Measurements from ENCODE around the gene MRPS30. TPM values are rescaled to one million over a fixed set of nuclear protein-coding genes. Genes with fewer than 3 reads are reported as not detected.
"Not testable (repeated sequence)": the region's sequence is repeated elsewhere in the genome, so short reads cannot be mapped to it uniquely, and the experiment has no call there.

Gene MRPS30
- total and polyA plus RNA-seq, 2 of the 4 experiments (the other 2 are of a cell fraction), result 18.3 to 51.4 TPM

DNA sequence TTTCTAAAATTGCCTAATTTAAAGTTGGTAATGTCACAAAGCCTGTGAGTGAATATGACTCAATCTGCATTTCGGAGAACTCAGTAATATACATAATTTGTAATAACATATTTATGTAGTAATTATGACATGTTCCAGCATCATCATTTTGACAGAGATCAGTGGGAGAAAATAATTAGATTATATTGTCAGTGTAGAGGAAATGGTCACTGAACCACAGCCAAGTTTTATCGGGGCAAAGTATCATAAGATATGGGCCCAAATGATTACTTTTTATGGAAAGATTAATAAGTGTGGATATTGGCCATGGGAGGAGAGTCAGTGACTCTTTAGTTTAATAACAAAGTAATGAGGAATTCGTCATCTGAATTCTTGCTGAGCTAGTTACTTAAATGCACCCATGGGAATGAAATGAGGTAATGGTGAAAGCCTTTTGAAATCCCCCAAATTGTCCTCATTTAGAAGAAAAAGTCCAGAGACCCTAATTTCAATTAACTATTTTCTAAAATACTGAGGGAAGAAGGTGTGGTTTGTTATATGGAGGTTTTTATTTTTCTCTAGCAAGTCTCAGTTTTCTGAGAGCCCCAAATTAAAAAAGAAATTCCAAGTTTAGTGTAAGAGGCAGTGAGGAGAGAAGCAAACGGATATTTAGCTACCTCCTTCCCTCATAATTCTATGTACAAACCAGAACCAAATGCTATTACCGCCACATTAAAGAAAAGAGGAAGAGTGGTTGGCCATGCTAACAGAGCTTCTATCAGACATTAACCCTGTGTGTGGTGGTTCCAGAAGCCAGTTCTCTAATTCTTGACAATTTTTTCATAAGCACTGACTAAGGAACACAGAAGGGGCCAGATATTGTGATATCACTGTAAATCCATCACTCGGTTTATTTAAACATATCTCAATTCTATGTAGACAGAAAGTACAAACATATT lies 37.7 kb upstream of the MRPS30 start:
- Histone ChIP-seq H2AFZ (replicated peaks; ENCODE audit: low read length, poor library complexity) (no peak overlapping the region), H3K4ac (ENCODE audit: low read depth, low read length) (no peak overlapping the region), H3K4me3 (ENCODE audit: insufficient read depth, low read depth, low read length) (no peak overlapping the region), H3K18ac (ENCODE audit: low read depth, low read length) (no peak overlapping the region), H3K9me1 (ENCODE audit: insufficient read depth, low read length) (no peaks in the 10 kb centered on the region), H3K4me1 (ENCODE audit: control insufficient read depth, insufficient read depth, low read length) (no peaks in the 10 kb centered on the region), H3K4me2 (ENCODE audit: low read depth, low read length) (no peak overlapping the region), H2AK9ac (replicated peaks; ENCODE audit: low read depth, low read length, poor library complexity) (no peak overlapping the region), H2BK15ac (ENCODE audit: low read depth, low read length) (no peak overlapping the region), H4K20me1 (ENCODE audit: insufficient read depth, low read length) (no peaks in the 10 kb centered on the region), H4K8ac (ENCODE audit: low read depth in 2 of 2, low read length in 2 of 2) (no peak overlapping the region), H3K27me3 (ENCODE audit: control insufficient read depth, insufficient read depth, low read length) (no peaks in the 10 kb centered on the region), H3K9ac (ENCODE audit: low read depth, low read length) (no peak overlapping the region), H3K36me3 (ENCODE audit: control insufficient read depth, insufficient read depth, low read length) (no peaks in the 10 kb centered on the region), H3K9me3 (ENCODE audit: control insufficient read depth, insufficient read depth, low read length) (no peaks in the 10 kb centered on the region), H3K23ac (ENCODE audit: low read depth, low read length) (no peak overlapping the region), H3K79me1 (ENCODE audit: low read depth in 1 of 2, low read length in 2 of 2) (no peaks in the 10 kb centered on the region), H3K56ac (ENCODE audit: extremely low read depth, insufficient read depth, low read length) (no peak overlapping the region), H2BK120ac (ENCODE audit: low read depth, low read length) (no peak overlapping the region), H2AK5ac (ENCODE audit: low read depth, low read length) (no peak overlapping the region), H3K27ac (ENCODE audit: insufficient read depth, low read length) (no peak overlapping the region), H3K14ac (replicated peaks; ENCODE audit: low read depth, low read length) (no peak overlapping the region), H2BK20ac (ENCODE audit: low read depth, low read length) (no peak overlapping the region), H4K91ac (ENCODE audit: insufficient read depth, low read depth, low read length) (no peak overlapping the region), H2BK5ac (ENCODE audit: low read depth, low read length, poor library complexity, severe bottlenecking) (no peak overlapping the region), H4K5ac (ENCODE audit: low read depth, low read length) (no peak overlapping the region)
- no peak for ATAC-seq (ENCODE audit: low read depth)
- intact Hi-C loops (cut with micrococcal nuclease) (loop anchor here (5.0 to 10.0 kb wide), 4 partner anchors 436 to 1369 kb away; partner anchors contain the start of gene PAIP1), in situ Hi-C loops (cut with MboI; ENCODE audit: low sequenced_read_pairs) (loop anchor here (10.0 kb wide), 1 partner anchor 1136 kb away; no protein-coding TSS in a partner anchor), dilution Hi-C loops (cut with HindIII; ENCODE audit: low sequenced_read_pairs, unreplicated experiment) (no loop called here)
- CTCF ChIA-PET, result no interaction called here
- TF ChIP-seq CEBPB (IDR thresholded peaks at IDR 0.05; ENCODE audit: low read depth, low read length), result no peak
- no peak for TF ChIP-seq RCOR1 (IDR thresholded peaks at IDR 0.05; ENCODE audit: insufficient replicate concordance, low read length)
- no peak for DNase-seq
- no TSS peak for BruUV-seq (replicated peaks)
- POLR2A ChIA-PET (ENCODE audit: unreplicated experiment), result no interaction called here
- no CpG with 5 or more reads among the region's 6 CpGs for WGBS, 2 experiments (ENCODE audit: extremely low coverage in 2 of 2, insufficient read length in 1 of 2)

GRCh38 chr5:44772397-44772796 lies 36.4 kb upstream of the MRPS30 start:
- H3K4me1 ChIP-seq (ENCODE audit: control insufficient read depth, insufficient read depth, low read length); dilution Hi-C loops (cut with HindIII; ENCODE audit: low sequenced_read_pairs, unreplicated experiment); H2BK15ac ChIP-seq (ENCODE audit: low read depth, low read length); H3K4ac ChIP-seq (ENCODE audit: low read depth, low read length); H2BK5ac ChIP-seq (ENCODE audit: low read depth, low read length, poor library complexity, severe bottlenecking); H3K9ac ChIP-seq (ENCODE audit: low read depth, low read length); H2BK120ac ChIP-seq (ENCODE audit: low read depth, low read length); H4K8ac ChIP-seq (ENCODE audit: low read depth in 2 of 2, low read length in 2 of 2); BruUV-seq (replicated peaks); H4K20me1 ChIP-seq (ENCODE audit: insufficient read depth, low read length); H3K23ac ChIP-seq (ENCODE audit: low read depth, low read length); H3K14ac ChIP-seq (replicated peaks; ENCODE audit: low read depth, low read length); H2AK9ac ChIP-seq (replicated peaks; ENCODE audit: low read depth, low read length, poor library complexity); H3K27ac ChIP-seq (ENCODE audit: insufficient read depth, low read length); H2AFZ ChIP-seq (replicated peaks; ENCODE audit: low read length, poor library complexity); POLR2A ChIA-PET (ENCODE audit: unreplicated experiment); H3K18ac ChIP-seq (ENCODE audit: low read depth, low read length); H3K79me1 ChIP-seq (ENCODE audit: low read depth in 1 of 2, low read length in 2 of 2); H3K4me3 ChIP-seq (ENCODE audit: insufficient read depth, low read depth, low read length); ATAC-seq (ENCODE audit: low read depth); H3K9me3 ChIP-seq (ENCODE audit: control insufficient read depth, insufficient read depth, low read length); DNase-seq; H3K36me3 ChIP-seq (ENCODE audit: control insufficient read depth, insufficient read depth, low read length); H2AK5ac ChIP-seq (ENCODE audit: low read depth, low read length); H3K4me2 ChIP-seq (ENCODE audit: low read depth, low read length); H4K91ac ChIP-seq (ENCODE audit: insufficient read depth, low read depth, low read length); H4K5ac ChIP-seq (ENCODE audit: low read depth, low read length); H3K27me3 ChIP-seq (ENCODE audit: control insufficient read depth, insufficient read depth, low read length); H3K56ac ChIP-seq (ENCODE audit: extremely low read depth, insufficient read depth, low read length); H3K9me1 ChIP-seq (ENCODE audit: insufficient read depth, low read length); CTCF ChIA-PET; H2BK20ac ChIP-seq (ENCODE audit: low read depth, low read length): not testable (repeated sequence)
- in situ Hi-C loops (cut with MboI; ENCODE audit: low sequenced_read_pairs) (loop anchor here (10.0 kb wide), 1 partner anchor 1138 kb away; no protein-coding TSS in a partner anchor), intact Hi-C loops (cut with micrococcal nuclease) (loop anchor here (5.0 to 10.0 kb wide), 4 partner anchors 438 to 1370 kb away; partner anchors contain the start of gene PAIP1)
- no CpG with 5 or more reads among the region's 11 CpGs for WGBS, 2 experiments (ENCODE audit: extremely low coverage in 2 of 2, insufficient read length in 1 of 2)

Measured in IMR-90 (cell line).